Ammon's horn (tissue), 1 donor: ENCODE results near the gene SPTBN2.
"Not testable (repeated sequence)": the region's sequence is repeated elsewhere in the genome, so short reads cannot be mapped to it uniquely, and the experiment has no call there.

ENCODE experiments used
- DNase-seq: peaks from one replicate; pipeline ENCODE4 v3.0.0-alpha.2; 2016; ENCODE audit warnings: low spot score

SPTBN2 gene

GRCh38 chr11:66684635-66685034 is 44.4 kb downstream of the SPTBN2 start:
- DNase-seq = no peak

GRCh38 chr11:66683877-66684276 is 45.1 kb downstream of the SPTBN2 start:
- DNase-seq = no peak

GRCh38 chr11:66680966-66681645 is 47.9 kb downstream of the SPTBN2 start:
- DNase-seq = no peak

GRCh38 chr11:66677599-66678375 is 51.2 kb downstream of the SPTBN2 start, which contains the start of gene RBM4B:
TSS of gene RBM4B (minus strand) at chr11:66677887. CDS start at chr11:66677079, 808 bp downstream.
- DNase-seq = peak; percentile 97

- no peak for DNase-seq
Observed at GRCh38 chr11:66676931-66677598, 52.0 kb downstream of the SPTBN2 start.

- DNase-seq = no peak
Observed at GRCh38 chr11:66676282-66676919, 52.6 kb downstream of the SPTBN2 start.

- no peak for DNase-seq
Observed at GRCh38 chr11:66674964-66675602, 53.9 kb downstream of the SPTBN2 start.

- DNase-seq = no peak
Observed at GRCh38 chr11:66670816-66671215, 58.2 kb downstream of the SPTBN2 start.

- no peak for DNase-seq
Observed at GRCh38 chr11:66665369-66665768, 63.6 kb downstream of the SPTBN2 start.

GRCh38 chr11:66663741-66664296 is 65.2 kb downstream of the SPTBN2 start:
- no peak for DNase-seq

- DNase-seq = no peak
Observed at GRCh38 chr11:66659763-66660162, 69.3 kb downstream of the SPTBN2 start.

GRCh38 chr11:66653123-66653522 is 75.9 kb downstream of the SPTBN2 start:
- no peak for DNase-seq

GRCh38 chr11:66652651-66653050 is 76.4 kb downstream of the SPTBN2 start:
- DNase-seq = no peak

GRCh38 chr11:66651016-66651415 is 78.0 kb downstream of the SPTBN2 start:
- no peak for DNase-seq

GRCh38 chr11:66649903-66650302 is 79.1 kb downstream of the SPTBN2 start:
- DNase-seq = no peak

- DNase-seq = no peak
Observed at GRCh38 chr11:66646828-66647227, 82.2 kb downstream of the SPTBN2 start.

- DNase-seq = no peak
Observed at GRCh38 chr11:66643745-66644437, 85.1 kb downstream of the SPTBN2 start.

- no peak for DNase-seq
Observed at GRCh38 chr11:66641834-66642233, 87.2 kb downstream of the SPTBN2 start.

GRCh38 chr11:66639814-66640340 is 89.1 kb downstream of the SPTBN2 start:
- not testable (repeated sequence) for DNase-seq

- peak; percentile 34 for DNase-seq
Observed at GRCh38 chr11:66639066-66639813, 89.8 kb downstream of the SPTBN2 start.
